Measurements from ENCODE around the gene AQP1.

AQP1 gene

DNA sequence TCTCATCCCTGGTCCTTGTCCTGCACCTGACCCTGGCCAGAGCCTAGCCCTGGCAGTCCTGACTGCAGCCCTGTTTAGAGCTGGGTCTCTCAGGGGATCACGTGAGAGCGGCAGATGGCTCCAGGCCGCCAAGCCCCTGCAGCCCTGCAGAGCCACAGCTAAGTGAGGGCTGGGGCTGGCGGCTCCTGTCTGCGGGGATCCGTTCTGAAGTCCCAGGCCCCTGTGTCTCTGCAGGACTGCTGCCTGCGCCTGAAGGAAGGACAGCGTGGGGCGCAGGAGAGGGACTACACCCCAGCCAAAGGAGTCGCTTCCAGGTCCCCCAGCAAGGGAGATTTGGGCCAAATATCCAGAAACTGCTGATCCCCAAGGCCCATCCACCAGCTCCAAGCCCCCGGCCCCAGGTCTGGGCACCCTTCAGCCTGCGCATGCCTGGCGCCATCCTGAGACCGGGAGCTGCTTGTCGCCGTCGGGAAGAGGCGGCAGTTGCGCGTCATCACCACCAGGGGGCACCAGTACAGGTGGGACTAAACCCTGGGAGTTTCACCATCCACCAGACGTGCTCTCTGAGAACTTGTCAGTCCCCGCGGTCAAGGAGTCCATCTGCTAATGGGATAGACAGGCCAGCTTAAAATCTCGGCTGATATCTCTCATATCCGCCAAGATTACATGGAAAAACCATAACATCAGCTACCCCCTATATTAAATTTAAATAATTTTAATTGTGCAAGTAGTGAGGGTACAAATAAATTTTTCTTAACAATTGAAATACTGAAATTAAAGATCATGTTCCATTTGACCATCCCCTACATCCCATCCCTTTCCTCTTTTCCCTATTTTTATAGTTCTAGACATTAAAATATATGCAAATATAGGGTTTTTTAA is 27.0 kb downstream of the AQP1 start:
- DNase-seq: peak; percentile 5

DNA sequence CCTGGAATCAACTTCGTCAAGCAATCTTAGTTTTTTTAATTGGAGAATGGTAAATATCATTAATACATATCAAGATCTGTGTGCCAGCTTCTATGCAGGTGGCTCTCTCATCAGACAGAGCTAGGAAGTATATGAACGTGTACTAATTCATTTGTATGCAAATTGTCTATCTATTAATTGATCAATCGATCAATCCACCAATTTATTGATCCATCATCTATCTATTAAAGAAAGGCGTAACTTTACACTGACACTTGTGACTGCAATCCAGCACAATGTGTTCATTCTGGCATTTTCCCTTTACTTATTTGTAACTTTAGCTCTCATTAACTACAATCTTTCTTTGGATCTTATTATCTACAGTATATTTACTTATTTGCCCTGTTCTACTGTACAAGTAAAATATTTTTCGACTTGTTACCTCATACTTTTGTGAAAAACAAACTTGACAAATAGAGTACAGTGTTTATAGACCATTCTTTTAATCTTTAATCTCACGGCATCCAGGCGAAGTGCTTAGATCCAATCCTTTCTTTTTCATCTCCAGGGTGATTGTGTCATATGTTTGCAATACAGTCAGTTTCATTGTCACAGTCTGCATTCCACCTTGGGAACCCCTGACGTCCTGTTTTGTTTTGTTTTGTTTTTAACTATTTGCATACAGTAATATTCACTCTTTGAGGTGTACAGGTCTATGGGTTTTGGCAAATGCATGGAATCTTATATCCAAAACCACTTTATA is 30.1 kb downstream of the AQP1 start:
- no peak for DNase-seq

GRCh38 chr7:30950197-30950596 is 38.5 kb downstream of the AQP1 start:
- DNase-seq: no peak

GRCh38 chr7:30954914-30955313 is 43.3 kb downstream of the AQP1 start:
- DNase-seq: no peak

GRCh38 chr7:30956704-30957103 is 45.1 kb downstream of the AQP1 start:
- no peak for DNase-seq

- no peak for DNase-seq
Measured at GRCh38 chr7:30963842-30964241, 52.2 kb downstream of the AQP1 start, which contains the start of gene GHRHR. Gene GHRHR, plus strand, starts transcription at chr7:30963953. Its CDS starts 116 bp downstream, at chr7:30964069.

- no peak for DNase-seq
Measured at GRCh38 chr7:30965372-30965771, 53.7 kb downstream of the AQP1 start.

DNA sequence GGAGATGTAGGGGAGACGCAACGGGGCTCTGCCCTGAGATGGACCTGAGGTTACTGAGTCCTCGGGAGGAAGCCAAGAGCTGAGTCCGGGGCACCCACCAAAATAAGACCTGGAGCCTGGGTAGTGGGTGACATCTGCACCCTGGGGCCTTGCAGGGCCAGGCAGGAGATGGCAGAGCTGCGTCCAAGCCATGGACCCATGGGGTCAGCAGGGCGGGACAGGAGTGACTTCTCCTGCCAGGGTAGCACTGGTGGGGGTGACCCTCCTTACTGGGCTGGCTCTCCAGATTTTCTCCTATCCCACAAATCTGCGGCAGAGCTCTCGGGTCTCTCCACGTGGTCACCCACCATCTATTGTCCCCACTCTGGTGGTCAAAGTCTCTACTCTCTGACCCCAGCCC is 54.2 kb downstream of the AQP1 start:
- DNase-seq: no peak

- no peak for DNase-seq
Measured at GRCh38 chr7:30968294-30968693, 56.6 kb downstream of the AQP1 start.

DNA sequence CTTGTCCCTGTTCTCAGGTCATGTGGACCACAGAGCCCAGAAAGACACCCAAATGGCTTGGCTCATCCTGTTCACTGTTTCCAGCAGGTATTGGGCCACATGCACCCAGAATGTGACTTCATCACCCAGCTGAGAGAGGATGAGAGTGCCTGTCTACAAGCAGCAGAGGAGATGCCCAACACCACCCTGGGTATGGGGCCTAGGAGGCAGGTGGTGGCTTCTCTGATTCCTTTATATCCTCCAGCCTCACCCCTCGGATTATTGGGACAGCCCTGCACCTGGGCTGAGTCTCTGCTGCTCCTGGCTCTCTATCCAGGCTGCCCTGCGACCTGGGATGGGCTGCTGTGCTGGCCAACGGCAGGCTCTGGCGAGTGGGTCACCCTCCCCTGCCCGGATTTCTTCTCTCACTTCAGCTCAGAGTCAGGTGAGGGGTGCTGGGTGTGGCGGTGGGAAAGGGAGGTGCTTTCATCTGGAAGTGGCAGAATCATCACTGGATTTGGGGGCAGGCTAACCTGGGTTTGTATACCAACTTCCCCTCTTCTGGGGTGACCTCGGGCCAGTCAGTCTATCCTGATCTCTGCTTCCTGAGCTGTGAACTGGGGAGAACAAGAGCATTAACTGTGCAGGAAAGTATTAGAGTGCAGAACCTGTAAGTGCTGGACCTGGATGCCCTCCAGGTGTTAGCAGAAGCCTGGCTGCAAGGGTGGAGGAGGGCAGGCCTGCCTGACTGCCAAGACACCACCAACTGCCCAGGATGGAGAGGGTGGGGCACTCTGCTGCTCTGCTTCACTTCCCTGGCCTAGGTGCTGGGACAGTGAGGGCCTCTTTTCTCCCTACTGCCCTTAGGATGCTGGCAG is 57.3 kb downstream of the AQP1 start:
- DNase-seq: no peak

DNA sequence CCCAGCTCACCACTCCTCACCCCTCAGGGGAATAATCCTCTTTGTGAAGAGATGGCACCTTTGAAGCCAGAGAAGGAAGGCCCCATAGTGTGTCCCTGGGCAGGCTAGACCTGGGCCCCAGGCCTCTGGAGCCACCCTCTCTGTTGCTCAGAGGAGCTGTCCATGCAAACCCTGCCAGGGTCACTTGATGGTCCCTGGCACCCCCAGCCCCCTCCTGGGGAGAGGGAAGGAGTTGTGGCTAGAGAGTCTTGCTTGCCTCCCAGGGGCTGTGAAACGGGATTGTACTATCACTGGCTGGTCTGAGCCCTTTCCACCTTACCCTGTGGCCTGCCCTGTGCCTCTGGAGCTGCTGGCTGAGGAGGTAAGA is 57.9 kb downstream of the AQP1 start:
- DNase-seq: no peak

DNA sequence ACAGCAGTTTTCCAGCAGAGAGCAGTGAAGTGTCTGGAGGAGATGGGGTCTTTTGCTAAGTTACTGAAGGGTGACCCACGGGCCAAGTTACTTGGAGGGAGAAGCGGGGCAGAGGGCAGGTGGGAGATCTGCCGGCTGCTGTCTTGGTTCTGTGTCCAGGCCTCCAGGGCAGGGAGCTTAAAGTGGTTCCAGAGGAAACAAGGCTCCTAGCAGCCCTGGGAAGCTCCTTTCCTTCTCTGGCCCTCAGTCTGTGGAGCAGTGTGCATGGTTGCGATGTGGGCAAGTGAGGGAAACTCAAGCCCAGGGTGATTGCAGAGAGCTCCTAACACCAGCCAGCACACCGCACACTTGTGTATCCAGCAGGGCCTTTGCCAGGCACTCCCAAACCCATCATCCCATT is 58.4 kb downstream of the AQP1 start:
- no peak for DNase-seq

DNA sequence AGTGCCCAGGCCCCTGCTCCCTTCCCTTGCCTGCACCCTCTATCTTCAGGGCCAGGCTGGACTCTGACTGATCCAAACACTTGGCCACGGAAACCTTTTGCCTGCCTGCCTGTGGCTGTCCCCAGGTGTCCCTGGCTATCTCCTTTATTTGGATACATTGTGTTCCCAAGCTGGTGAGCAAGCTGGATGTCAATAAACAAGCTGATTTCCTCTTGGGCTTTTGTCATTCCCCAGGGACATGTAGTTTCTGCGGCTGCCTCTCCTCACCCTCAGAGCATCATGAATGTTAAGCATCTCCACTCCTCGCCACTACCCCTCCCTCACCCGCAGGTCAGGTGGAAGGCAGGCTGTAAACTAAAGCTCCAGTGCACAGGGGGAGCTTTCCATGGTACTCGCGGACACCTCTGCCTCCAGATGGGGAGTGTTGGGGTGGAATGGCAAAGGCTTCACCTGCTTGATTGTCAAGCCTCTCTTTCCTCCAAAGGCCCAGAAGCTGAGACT is 59.0 kb downstream of the AQP1 start:
- DNase-seq: no peak

DNA sequence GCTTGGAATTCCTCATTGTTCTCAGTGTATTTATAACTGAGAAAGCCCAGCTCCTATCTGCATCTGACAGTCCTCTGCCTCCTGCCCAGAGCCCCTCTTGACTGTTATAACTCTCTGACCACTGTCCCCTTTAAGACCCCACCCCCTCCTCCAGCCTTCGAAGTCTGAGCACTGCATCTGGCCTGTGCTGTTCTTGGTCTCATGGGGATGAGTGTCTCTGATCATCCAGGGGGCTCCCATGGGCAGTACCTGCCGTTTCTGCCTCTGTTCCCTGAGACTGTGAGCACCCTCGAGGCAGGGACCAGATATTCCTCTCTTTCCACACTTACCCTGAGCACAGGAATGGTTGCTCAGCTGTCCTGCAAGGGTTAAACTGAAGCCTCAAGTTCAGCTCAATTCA is 59.8 kb downstream of the AQP1 start:
- no peak for DNase-seq

- no peak for DNase-seq
Measured at GRCh38 chr7:30971840-30972563, 60.3 kb downstream of the AQP1 start.

DNA sequence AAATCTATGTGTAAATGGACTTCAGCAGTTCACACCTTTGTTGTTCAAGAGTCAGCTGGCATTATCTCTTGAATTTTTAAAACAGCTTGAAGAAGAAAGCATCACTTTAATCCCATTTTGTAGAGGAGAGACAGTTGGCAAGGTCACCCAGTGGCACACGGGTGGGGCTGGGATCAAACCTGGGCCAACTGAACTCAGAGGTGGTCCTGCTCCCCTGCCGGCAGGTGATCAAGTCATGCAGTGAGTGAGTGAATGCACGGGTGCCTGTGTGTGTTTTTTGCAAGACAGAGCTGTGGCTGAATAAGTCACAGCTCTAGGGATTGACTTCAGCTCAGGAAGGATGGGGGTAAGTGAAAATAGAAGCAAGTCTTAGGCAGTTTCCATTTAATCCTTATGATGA is 61.6 kb downstream of the AQP1 start:
- no peak for DNase-seq

DNA sequence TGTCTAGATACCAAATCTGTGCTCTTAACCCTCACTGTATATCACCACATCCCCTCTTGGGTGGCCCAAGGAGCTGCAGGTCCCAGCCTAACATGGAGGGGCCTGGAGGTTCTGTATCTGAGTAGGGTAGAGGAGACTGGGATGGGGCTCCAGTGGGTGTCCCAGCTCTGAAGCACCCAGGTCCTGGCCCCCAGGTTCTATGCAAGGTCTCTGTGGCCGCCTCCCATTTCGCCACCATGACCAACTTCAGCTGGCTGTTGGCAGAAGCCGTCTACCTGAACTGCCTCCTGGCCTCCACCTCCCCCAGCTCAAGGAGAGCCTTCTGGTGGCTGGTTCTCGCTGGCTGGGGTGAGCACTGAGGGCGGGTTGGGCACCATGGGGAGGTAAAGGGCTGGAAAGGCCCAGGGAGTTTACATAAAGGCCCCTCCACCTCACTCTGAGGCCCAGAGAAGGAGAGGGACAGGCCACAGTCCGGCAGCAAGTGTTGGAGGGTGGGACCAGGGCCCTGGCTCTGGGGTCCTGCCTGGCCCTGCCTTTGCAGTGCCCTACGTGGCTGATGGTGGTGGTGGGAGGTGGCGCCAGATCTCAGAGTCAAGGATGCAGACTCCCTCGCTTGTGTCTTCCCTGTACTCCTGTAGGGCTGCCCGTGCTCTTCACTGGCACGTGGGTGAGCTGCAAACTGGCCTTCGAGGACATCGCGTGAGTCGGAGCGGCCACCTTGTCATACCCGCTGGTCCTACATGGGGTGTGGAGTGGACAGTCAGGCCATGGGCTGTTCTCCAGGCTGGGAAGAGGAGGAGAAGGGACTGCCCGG is 62.3 kb downstream of the AQP1 start:
- no peak for DNase-seq

DNA sequence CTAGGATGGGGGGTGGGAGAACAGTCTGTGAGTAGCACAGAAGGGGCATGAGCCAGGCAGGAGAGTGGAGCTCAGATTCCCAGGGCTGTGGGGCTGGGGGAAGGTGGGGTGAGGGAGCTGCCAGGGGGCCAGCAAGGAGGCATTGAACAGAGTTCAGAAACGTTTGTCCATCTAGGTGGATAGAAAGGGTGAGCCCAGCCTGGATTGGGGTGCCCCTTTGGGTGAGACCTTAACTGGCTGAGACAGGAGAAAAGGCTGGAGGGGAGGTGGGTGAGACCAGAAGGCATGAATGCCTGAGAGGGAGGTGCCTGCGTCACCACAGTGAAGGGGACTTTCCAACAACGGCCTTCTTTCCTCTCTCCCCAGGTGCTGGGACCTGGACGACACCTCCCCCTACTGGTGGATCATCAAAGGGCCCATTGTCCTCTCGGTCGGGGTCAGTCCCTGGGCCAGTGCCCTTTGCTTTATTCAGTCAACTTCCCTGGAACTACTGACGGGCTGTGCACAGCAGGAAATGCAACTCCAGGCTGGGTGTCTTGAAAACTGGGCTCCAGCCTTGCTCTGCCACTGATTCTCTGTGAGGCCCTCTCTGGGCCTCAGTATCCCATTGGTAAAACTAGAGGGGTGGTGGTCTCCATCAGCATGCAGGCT is 63.1 kb downstream of the AQP1 start:
- no peak for DNase-seq
